K562 (cell line): ENCODE results near the gene IBA57. TPM values are rescaled to one million over a fixed set of nuclear protein-coding genes. Genes with fewer than 3 reads are reported as not detected.

ENCODE experiments used
- ARID1B ChIP-seq: fragments of 450-650 bp; IDR thresholded peaks from 2 replicates; pipeline ENCODE4 v1.6.1; 2016; ENCODE audit warnings: antibody characterized with exemption, mild to moderate bottlenecking, inconsistent platforms
- CHD1 ChIP-seq: fragments of 200-600 bp; sonication (generic); IDR thresholded peaks from one replicate; pipeline ENCODE4 v1.6.1; 2012; ENCODE audit warnings: mild to moderate bottlenecking, moderate library complexity, low read length, inconsistent platforms
- EZH2 ChIP-seq: IDR thresholded peaks from 2 replicates; pipeline ENCODE4 v1.6.1; 2012; ENCODE audit warnings: low read depth, mild to moderate bottlenecking, inconsistent platforms, low read length, borderline replicate concordance
- FOXK1 ChIP-seq: sonication (generic); formaldehyde crosslinking; IDR thresholded peaks from 2 replicates; pipeline ENCODE4 v1.8.0; 2022; ENCODE audit warnings: missing genetic modification reagents, mild to moderate bottlenecking, borderline replicate concordance
- GATAD2A ChIP-seq: fragments of 450-650 bp; IDR thresholded peaks from 2 replicates; pipeline ENCODE4 v1.6.1; 2017
- HDAC1 ChIP-seq, 2 experiments: fragments of 450-650 bp; IDR thresholded peaks; 2 replicates each; pipeline ENCODE4 v1.6.1; 2016 to 2017; ENCODE audit warnings: inconsistent platforms in 1 of 2, mild to moderate bottlenecking in 1 of 2, moderate library complexity in 1 of 2
- NKRF ChIP-seq: fragments of 450-650 bp; IDR thresholded peaks from 2 replicates; pipeline ENCODE4 v1.6.1; 2016; ENCODE audit warnings: borderline replicate concordance
- PCBP2 ChIP-seq: fragments of 200-400 bp; formaldehyde crosslinking; IDR thresholded peaks from 2 replicates; pipeline ENCODE4 v1.6.1; 2018; ENCODE audit warnings: low read length, low read depth, mild to moderate bottlenecking, moderate library complexity; ENCODE audit not compliant: poor library complexity, severe bottlenecking
- POLR2B ChIP-seq: fragments of 450-650 bp; IDR thresholded peaks from 2 replicates; pipeline ENCODE4 v1.6.1; 2018; ENCODE audit warnings: low read depth; ENCODE audit not compliant: partially characterized antibody
- RREB1 ChIP-seq: fragments of 250-450 bp; sonication (Bioruptor Pico); IDR thresholded peaks from 2 replicates; pipeline ENCODE4 v1.4.0; 2020
- SRSF9 ChIP-seq: fragments of 200-400 bp; formaldehyde crosslinking; IDR thresholded peaks from 2 replicates; pipeline ENCODE4 v1.6.1; 2017; ENCODE audit warnings: low read depth, low read length, borderline replicate concordance
- ZSCAN32 ChIP-seq: fragments of 450-650 bp; formaldehyde crosslinking; IDR thresholded peaks from 2 replicates; pipeline ENCODE4 v1.4.0; 2020; ENCODE audit warnings: mild to moderate bottlenecking, moderate library complexity
- polyA plus RNA-seq, 8 experiments: library from polyadenylated mRNA; depleted of rRNA in 4 of 8; stranded (reverse) in 5 of 8; unstranded in 3 of 8; fragments of >200 nt; fragmentation: Nextera tagmentation in 2 of 8; fragmentation: Illumina TruSeq in 1 of 8; extraction: Ambion mirVana in 2 of 8; extraction: Trizol in 1 of 8; gene quantifications; 2 replicates each; pipeline versions ENCODE4 v1.2.1 to v1.2.3, GENCODE V29; 2011 to 2014; ENCODE audit warnings: inconsistent platforms in 1 of 8, missing spikeins in 1 of 8
- total RNA-seq, 7 experiments: library from RNA; depleted of rRNA in 6 of 7; stranded (reverse); fragments of >200 nt in 6 of 7; fragmentation: Illumina TruSeq in 2 of 7; extraction: Trizol in 2 of 7; gene quantifications; 2 replicates each; pipeline versions ENCODE4 v1.2.1 to v1.2.3, GENCODE V29; 2011 to 2021; ENCODE audit warnings: low replicate concordance in 1 of 7
- TF ChIP-seq, protein P1 (sequence below): fragments of 250-450 bp; sonication (Bioruptor Pico); IDR thresholded peaks from 2 replicates; pipeline ENCODE4 v1.8.0; 2022; ENCODE audit warnings: moderate library complexity, mild to moderate bottlenecking, inconsistent platforms
- TF ChIP-seq, protein P2 (sequence below): sonication (generic); formaldehyde crosslinking; IDR thresholded peaks from 2 replicates; pipeline ENCODE4 v1.8.0; 2022; ENCODE audit warnings: mild to moderate bottlenecking, missing genetic modification reagents
- TF ChIP-seq, protein P3 (sequence below): fragments of 200-400 bp; formaldehyde crosslinking; IDR thresholded peaks from 2 replicates; pipeline ENCODE4 v1.6.1; 2017; ENCODE audit warnings: mild to moderate bottlenecking, low read depth, low read length, moderate library complexity

The IBA57 gene
- total and polyA plus RNA-seq, 9 of the 15 experiments (the other 6 are each of a cell fraction or from before 2014, with no cell fraction given) = 0.77 to 15.5 (median 2.7) TPM

DNA sequence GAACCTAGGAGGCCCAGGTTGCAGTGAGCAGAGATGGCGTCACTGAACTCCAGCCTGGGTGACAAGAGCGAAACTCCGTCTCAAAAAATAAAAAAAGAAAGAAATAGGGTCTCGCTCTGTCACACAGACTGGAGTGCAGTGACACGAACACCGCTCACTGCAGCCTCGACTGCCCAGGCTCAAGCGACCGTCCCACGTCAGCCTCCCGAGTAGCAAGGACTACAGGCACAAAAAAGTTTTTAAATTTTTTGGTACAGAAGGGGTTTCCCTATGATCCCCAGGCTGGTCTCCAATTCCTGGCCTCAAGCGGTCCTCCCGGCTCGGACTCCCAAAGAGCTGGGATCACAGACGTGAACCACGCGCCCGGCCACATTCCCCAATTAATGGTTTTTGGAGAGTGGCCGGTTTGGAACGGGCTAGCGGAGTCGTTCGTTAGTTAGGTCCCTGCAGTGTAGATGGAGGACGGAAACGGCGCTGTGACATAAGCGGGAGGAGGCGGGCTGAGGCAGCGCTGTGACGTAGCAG is 26.1 kb upstream of the IBA57 start (continued):
- TF ChIP-seq, protein P1, sequence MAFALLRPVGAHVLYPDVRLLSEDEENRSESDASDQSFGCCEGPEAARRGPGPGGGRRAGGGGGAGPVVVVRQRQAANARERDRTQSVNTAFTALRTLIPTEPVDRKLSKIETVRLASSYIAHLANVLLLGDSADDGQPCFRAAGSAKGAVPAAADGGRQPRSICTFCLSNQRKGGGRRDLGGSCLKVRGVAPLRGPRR (CRISPR knock-in tag) = 0 out of 2 replicates have a peak, but pooled peaks have one; percentile 63
- TF ChIP-seq POLR2B = peak; percentile 89
- peak; percentile 13; the same call in 1 of the 2 replicates for TF ChIP-seq ZSCAN32
- no peak for TF ChIP-seq RREB1
- peak; percentile 24; the same call in 1 of the 2 replicates for TF ChIP-seq GATAD2A
- peak; percentile 44 for TF ChIP-seq CHD1
- TF ChIP-seq HDAC1 (IDR thresholded peaks at IDR 0.05) = peak in 1 of 2 experiments; percentile 11; a peak in 2 of 4 replicates
- TF ChIP-seq NKRF = peak; percentile 60
- peak; percentile 46; the same call in 1 of the 2 replicates for TF ChIP-seq ARID1B
- TF ChIP-seq PCBP2 = no peak
- TF ChIP-seq EZH2 = no peak
- TF ChIP-seq, protein P2, sequence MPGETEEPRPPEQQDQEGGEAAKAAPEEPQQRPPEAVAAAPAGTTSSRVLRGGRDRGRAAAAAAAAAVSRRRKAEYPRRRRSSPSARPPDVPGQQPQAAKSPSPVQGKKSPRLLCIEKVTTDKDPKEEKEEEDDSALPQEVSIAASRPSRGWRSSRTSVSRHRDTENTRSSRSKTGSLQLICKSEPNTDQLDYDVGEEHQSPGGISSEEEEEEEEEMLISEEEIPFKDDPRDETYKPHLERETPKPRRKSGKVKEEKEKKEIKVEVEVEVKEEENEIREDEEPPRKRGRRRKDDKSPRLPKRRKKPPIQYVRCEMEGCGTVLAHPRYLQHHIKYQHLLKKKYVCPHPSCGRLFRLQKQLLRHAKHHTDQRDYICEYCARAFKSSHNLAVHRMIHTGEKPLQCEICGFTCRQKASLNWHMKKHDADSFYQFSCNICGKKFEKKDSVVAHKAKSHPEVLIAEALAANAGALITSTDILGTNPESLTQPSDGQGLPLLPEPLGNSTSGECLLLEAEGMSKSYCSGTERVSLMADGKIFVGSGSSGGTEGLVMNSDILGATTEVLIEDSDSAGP (CRISPR knock-in tag) = 0 out of 2 replicates have a peak, but pooled peaks have one; percentile 45
- TF ChIP-seq, protein P3, sequence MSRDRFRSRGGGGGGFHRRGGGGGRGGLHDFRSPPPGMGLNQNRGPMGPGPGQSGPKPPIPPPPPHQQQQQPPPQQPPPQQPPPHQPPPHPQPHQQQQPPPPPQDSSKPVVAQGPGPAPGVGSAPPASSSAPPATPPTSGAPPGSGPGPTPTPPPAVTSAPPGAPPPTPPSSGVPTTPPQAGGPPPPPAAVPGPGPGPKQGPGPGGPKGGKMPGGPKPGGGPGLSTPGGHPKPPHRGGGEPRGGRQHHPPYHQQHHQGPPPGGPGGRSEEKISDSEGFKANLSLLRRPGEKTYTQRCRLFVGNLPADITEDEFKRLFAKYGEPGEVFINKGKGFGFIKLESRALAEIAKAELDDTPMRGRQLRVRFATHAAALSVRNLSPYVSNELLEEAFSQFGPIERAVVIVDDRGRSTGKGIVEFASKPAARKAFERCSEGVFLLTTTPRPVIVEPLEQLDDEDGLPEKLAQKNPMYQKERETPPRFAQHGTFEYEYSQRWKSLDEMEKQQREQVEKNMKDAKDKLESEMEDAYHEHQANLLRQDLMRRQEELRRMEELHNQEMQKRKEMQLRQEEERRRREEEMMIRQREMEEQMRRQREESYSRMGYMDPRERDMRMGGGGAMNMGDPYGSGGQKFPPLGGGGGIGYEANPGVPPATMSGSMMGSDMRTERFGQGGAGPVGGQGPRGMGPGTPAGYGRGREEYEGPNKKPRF = no peak
- TF ChIP-seq FOXK1 (CRISPR knock-in tag) = no peak
- no peak for TF ChIP-seq SRSF9
